Activated CD8-positive, alpha-beta memory T cell treated with anti-CD3 and anti-CD28 coated beads, Interleukin-2, amount 50 U/mL, for 48 hours (primary cell): Measurements from ENCODE around the gene ZNF334.
A peak's percentile ranks its signal among the peaks of the same experiment; 100 is the strongest.

ENCODE experiments used
- DNase-seq: peaks from one replicate; pipeline ENCODE4 v3.0.0-alpha.2; 2020

ZNF334 gene

GRCh38 chr20:46545077-46545826 lies 31.9 kb upstream of the ZNF334 start:
- DNase-seq, result peak; percentile 67

GRCh38 chr20:46544576-46544975 lies 31.2 kb upstream of the ZNF334 start:
- DNase-seq, result no peak

- DNase-seq, result no peak
Observed at GRCh38 chr20:46543959-46544358, 30.6 kb upstream of the ZNF334 start.

- DNase-seq, result no peak
Observed at GRCh38 chr20:46543033-46543432, 29.7 kb upstream of the ZNF334 start.

GRCh38 chr20:46541229-46541935 lies 28.0 kb upstream of the ZNF334 start:
- no peak for DNase-seq

GRCh38 chr20:46539113-46539512 lies 25.8 kb upstream of the ZNF334 start:
- DNase-seq, result no peak

- no peak for DNase-seq
Observed at GRCh38 chr20:46530640-46531039, 17.3 kb upstream of the ZNF334 start.

GRCh38 chr20:46523696-46524328 lies 10.5 kb upstream of the ZNF334 start:
- no peak for DNase-seq

- DNase-seq, result no peak
Observed at GRCh38 chr20:46523108-46523507, 9.7 kb upstream of the ZNF334 start.

- peak; percentile 64 for DNase-seq
Observed at GRCh38 chr20:46520976-46521579, 7.7 kb upstream of the ZNF334 start.

- DNase-seq, result no peak
Observed at GRCh38 chr20:46520540-46520939, 7.2 kb upstream of the ZNF334 start.

- DNase-seq, result no peak
Observed at GRCh38 chr20:46519471-46520068, 6.2 kb upstream of the ZNF334 start.

- DNase-seq, result no peak
Observed at GRCh38 chr20:46509523-46509922, 3.8 kb downstream of the ZNF334 start.

GRCh38 chr20:46507760-46508407 lies 5.5 kb downstream of the ZNF334 start:
- DNase-seq, result no peak

GRCh38 chr20:46505506-46505905 lies 7.9 kb downstream of the ZNF334 start:
- no peak for DNase-seq

GRCh38 chr20:46501961-46502360 lies 11.4 kb downstream of the ZNF334 start:
- DNase-seq, result no peak

- DNase-seq, result no peak
Observed at GRCh38 chr20:46501337-46501942, 11.9 kb downstream of the ZNF334 start.

GRCh38 chr20:46494077-46494476 lies 19.3 kb downstream of the ZNF334 start:
- no peak for DNase-seq

- DNase-seq, result no peak
Observed at GRCh38 chr20:46491354-46491753, 22.0 kb downstream of the ZNF334 start.

GRCh38 chr20:46488451-46488850 lies 24.9 kb downstream of the ZNF334 start:
- DNase-seq, result no peak

- DNase-seq, result no peak
Observed at GRCh38 chr20:46487628-46488027, 25.7 kb downstream of the ZNF334 start.

GRCh38 chr20:46485431-46485830 lies 27.9 kb downstream of the ZNF334 start:
- no peak for DNase-seq
